HL-60/S4 treated with retinoic acid at 250 ng/mL for 4 days and 3 days (cell line): ENCODE data around the gene LGALS9C.
"Not testable (repeated sequence)": the region's sequence is repeated elsewhere in the genome, so short reads cannot be mapped to it uniquely, and the experiment has no call there.

Source experiments
- in situ Hi-C: fragments of 300-500 bp; cut with MboI; formaldehyde crosslinking; loops from 2 replicates; pipeline ENCODE4 v1.7.0; 2022; ENCODE audit warnings: low sequenced_read_pairs

LGALS9C gene

GRCh38 chr17:18528435-18528834 lies 51.8 kb downstream of the LGALS9C start:
- in situ Hi-C loops = not testable (repeated sequence)

DNA sequence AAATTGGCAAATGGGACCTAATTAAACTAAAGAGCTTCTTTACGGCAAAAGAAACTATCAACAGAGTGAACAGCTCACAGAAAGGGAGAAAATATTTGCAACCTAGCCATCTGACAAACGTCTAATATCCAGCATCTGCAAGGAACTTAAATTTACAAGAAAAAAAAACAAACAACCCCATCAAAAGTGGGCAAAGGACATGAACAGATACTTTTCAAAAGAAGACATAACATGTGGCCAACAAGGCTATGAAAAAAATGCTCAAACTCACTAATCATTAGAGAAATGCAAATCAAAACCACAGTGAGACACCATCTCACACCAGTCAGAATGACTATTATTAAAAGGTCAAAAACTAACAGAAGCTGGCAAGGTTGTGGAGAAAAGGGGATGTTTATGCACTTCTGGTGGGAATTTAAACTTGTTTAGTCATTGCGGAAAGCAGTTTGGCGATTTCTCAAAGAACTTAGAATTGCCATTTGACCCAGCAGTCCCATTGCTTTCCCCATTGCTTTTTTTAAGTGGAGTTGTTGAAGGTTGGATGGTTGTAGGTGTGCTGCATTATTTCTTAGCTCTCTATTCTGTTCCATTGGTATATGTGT lies 52.4 kb downstream of the LGALS9C start:
- in situ Hi-C loops = not testable (repeated sequence)

- in situ Hi-C loops = not testable (repeated sequence)
Measured at GRCh38 chr17:18530405-18530804, 53.8 kb downstream of the LGALS9C start.

- in situ Hi-C loops = not testable (repeated sequence)
Measured at GRCh38 chr17:18542234-18542633, 65.6 kb downstream of the LGALS9C start.

GRCh38 chr17:18542907-18543306 lies 66.3 kb downstream of the LGALS9C start:
- in situ Hi-C loops = not testable (repeated sequence)
